Panc1 (cell line): ENCODE results near the gene DOK6.

ENCODE experiments used
- CTCF ChIP-seq: fragments of 450-650 bp; IDR thresholded peaks from 2 replicates; pipeline ENCODE4 v1.5.1; 2017; ENCODE audit warnings: mild to moderate bottlenecking
- POLR2AphosphoS5 ChIP-seq: IDR thresholded peaks from 2 replicates; pipeline ENCODE4 v1.6.1; 2012; ENCODE audit warnings: mild to moderate bottlenecking, low read depth, low read length, moderate library complexity
- REST ChIP-seq, 2 experiments: IDR thresholded peaks; 2 replicates each; pipeline ENCODE4 v1.6.1; 2011 to 2012; ENCODE audit warnings: low read depth in 2 of 2, control low read depth in 1 of 2, low read length in 1 of 2, mild to moderate bottlenecking in 1 of 2, moderate library complexity in 1 of 2; ENCODE audit not compliant: insufficient read depth in 1 of 2
- SIN3A ChIP-seq: IDR thresholded peaks from 2 replicates; pipeline ENCODE4 v1.6.1; 2012; ENCODE audit warnings: low read depth, mild to moderate bottlenecking, low read length, moderate library complexity, borderline replicate concordance; ENCODE audit not compliant: insufficient read depth
- TCF7L2 ChIP-seq: IDR thresholded peaks from 2 replicates; pipeline ENCODE4 v1.6.1; 2011; ENCODE audit warnings: mild to moderate bottlenecking, low read depth, low read length, inconsistent platforms

GRCh38 chr18:69757733-69758132 lies 357.0 kb downstream of the DOK6 start:
- TF ChIP-seq CTCF (no peak), REST (IDR thresholded peaks at IDR 0.05; ENCODE audit: insufficient read depth in 1 of 2, low read depth in 2 of 2, low read length in 1 of 2) (no peak), POLR2AphosphoS5 (no peak), SIN3A (no peak), TCF7L2 (no peak)
